ENCODE measurements around the gene MCCC2. TPM values are rescaled to one million over a fixed set of nuclear protein-coding genes. Genes with fewer than 3 reads are reported as not detected.
"Not testable (repeated sequence)": the region's sequence is repeated elsewhere in the genome, so short reads cannot be mapped to it uniquely, and the experiment has no call there.

MCCC2 gene
- total and polyA plus RNA-seq, 2 experiments from 2014 or later = 47.2 to 59.9 TPM

DNA sequence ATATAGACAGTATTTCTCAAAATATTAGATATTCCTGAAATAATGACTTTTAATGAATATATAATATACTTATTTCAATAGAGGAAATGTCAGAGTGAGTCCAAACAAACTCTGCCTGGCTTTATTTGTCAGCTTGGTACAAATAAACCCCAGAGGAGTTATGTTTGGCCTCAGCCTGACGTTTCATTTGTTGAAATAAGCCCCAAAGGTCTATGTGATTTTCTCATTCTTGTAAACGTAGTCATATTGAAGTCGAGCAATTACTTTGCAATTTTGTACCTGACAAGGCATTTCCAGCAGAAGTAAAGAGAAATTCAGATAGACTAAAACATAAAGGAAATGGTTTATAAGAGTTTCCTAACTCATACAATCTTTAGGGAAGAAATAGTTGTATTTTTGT lies 57.9 kb downstream of the MCCC2 start:
- H3K36me3 ChIP-seq = peaks cover 18% of the 10 kb centered on the region
- TF ChIP-seq, protein P1, sequence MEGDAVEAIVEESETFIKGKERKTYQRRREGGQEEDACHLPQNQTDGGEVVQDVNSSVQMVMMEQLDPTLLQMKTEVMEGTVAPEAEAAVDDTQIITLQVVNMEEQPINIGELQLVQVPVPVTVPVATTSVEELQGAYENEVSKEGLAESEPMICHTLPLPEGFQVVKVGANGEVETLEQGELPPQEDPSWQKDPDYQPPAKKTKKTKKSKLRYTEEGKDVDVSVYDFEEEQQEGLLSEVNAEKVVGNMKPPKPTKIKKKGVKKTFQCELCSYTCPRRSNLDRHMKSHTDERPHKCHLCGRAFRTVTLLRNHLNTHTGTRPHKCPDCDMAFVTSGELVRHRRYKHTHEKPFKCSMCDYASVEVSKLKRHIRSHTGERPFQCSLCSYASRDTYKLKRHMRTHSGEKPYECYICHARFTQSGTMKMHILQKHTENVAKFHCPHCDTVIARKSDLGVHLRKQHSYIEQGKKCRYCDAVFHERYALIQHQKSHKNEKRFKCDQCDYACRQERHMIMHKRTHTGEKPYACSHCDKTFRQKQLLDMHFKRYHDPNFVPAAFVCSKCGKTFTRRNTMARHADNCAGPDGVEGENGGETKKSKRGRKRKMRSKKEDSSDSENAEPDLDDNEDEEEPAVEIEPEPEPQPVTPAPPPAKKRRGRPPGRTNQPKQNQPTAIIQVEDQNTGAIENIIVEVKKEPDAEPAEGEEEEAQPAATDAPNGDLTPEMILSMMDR (IDR thresholded peaks at IDR 0.05; ENCODE audit: low read depth, low read length) = no peak
- H3K9me3 ChIP-seq (ENCODE audit: low read depth) = no peaks in the 10 kb centered on the region
- DNase-seq (ENCODE audit: low read depth in 1 of 2, low spot score in 1 of 2) = no peak
- no peak overlapping the region for H3K27ac ChIP-seq
- H3K4me1 ChIP-seq (ENCODE audit: low read depth) = no peaks in the 10 kb centered on the region
- no peak overlapping the region for H3K4me3 ChIP-seq
- H3K27me3 ChIP-seq = no peaks in the 10 kb centered on the region

DNA sequence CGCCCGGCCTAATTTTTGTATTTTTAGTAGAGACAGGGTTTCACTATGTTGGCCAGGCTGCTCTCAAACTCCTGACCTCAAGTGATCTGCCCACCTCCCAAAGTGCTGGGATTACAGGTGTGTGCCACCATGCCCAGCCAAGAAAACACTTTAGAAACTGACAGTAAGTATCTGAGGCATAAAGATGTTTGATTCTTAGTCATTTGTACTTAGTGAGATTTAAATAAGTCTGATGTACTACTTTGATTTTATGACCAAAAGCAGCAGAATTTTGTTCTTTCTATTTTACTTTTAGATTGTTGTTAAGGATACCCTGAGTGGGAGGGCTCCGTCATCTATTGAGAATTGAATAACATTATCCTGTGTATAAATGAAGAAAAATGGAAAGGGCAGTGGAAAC lies 63.8 kb downstream of the MCCC2 start:
- not testable (repeated sequence) for H3K27me3 ChIP-seq; DNase-seq (ENCODE audit: low read depth in 1 of 2, low spot score in 1 of 2); H3K4me3 ChIP-seq; H3K27ac ChIP-seq; H3K4me1 ChIP-seq (ENCODE audit: low read depth); H3K9me3 ChIP-seq (ENCODE audit: low read depth)
- H3K36me3 ChIP-seq = peaks cover 23% of the 10 kb centered on the region

DNA sequence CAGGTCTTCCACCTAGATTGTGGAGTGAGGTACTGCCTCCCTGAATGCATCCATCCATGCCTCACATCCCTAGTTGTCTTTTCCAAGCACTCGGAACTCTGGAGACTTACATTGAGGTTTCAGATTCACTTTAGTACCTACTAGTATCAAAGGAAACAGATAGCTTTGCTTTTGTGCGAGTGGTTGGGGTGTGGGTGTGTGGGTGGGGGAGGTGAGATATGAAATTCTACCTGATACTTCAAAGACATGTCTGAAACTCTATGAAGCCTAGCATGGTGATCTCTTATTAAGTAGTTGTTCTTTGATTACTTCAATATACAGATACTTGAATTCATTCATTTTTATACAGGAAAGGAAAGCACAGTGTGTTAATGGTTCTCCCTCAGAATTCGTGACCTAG lies 64.4 kb downstream of the MCCC2 start:
- Histone ChIP-seq H3K4me1 (ENCODE audit: low read depth) (no peaks in the 10 kb centered on the region), H3K27me3 (no peaks in the 10 kb centered on the region)

DNA sequence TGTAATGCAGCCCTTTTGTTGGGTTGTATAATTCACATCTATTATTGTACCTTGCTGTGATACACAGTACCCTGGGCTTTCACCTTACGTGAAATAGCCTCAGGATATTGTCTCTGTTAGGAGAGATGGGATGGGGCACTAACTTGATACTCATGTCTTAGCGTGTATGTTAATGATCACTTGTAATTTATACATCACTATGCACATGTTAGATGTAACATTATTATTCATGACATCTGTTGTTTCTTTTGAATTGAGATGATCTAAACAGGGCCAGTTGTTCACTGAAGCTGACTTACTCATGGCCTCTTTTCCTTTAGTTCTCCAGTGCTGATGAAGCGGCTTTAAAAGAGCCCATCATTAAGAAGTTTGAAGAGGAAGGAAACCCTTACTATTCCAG lies 65.2 kb downstream of the MCCC2 start:
- Histone ChIP-seq H3K4me1 (ENCODE audit: low read depth) (no peaks in the 10 kb centered on the region), H3K27me3 (no peaks in the 10 kb centered on the region), H3K27ac (no peak overlapping the region), H3K9me3 (ENCODE audit: low read depth) (no peaks in the 10 kb centered on the region), H3K36me3 (peaks cover 25% of the 10 kb centered on the region), H3K4me3 (no peak overlapping the region)
- DNase-seq (ENCODE audit: low read depth in 1 of 2, low spot score in 1 of 2) = no peak
- TF ChIP-seq, protein P1 (IDR thresholded peaks at IDR 0.05; ENCODE audit: low read depth, low read length) = no peak

More for the DNA sequence above, 64.4 kb downstream of the MCCC2 start:
- TF ChIP-seq, protein P1 (IDR thresholded peaks at IDR 0.05; ENCODE audit: low read depth, low read length) = no peak
- H3K9me3 ChIP-seq (ENCODE audit: low read depth) = no peaks in the 10 kb centered on the region
- H3K27ac ChIP-seq = no peak overlapping the region
- H3K4me3 ChIP-seq = no peak overlapping the region
- no peak for DNase-seq (ENCODE audit: low read depth in 1 of 2, low spot score in 1 of 2)
- peaks cover 23% of the 10 kb centered on the region for H3K36me3 ChIP-seq

DNA sequence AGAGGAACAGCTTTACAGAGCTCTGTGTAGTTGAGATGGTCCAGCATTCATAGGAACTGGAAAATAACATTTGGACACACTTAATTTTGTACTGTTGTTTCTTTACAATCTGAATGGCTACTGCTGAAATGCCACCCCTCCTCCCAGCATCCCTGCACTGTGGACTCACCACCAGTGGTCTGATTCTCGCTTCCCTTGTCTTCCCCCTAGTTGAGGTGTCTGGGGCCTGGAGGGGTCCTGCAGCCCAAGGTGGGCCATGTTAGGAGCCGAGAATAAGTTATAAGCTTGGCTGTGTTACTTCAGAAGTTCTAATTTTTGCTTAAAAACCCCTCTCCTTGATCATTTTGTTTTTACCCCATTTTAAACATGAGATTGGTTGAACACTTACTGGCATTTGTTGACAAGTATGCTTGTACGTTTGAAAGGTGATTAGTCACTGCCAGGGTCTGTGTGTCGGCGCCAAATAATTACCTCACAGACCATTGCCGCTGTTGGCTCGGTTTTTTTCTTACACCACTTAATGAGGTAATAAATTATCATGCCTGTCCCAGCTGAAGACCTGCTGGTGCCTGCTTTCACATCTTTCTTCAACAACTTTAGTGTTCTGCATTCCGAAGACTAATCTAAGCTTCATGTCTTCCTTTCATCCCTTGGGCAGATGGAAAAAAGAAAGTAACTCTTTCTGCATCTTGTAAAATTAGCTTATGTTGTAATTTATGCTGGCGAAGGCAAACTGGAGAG lies 65.8 kb downstream of the MCCC2 start:
- DNase-seq (ENCODE audit: low read depth in 1 of 2, low spot score in 1 of 2) = peak in 1 of 2 donors; percentile 51
- Histone ChIP-seq H3K9me3 (ENCODE audit: low read depth) (no peaks in the 10 kb centered on the region), H3K36me3 (peaks cover 25% of the 10 kb centered on the region), H3K4me3 (no peak overlapping the region), H3K27me3 (no peaks in the 10 kb centered on the region), H3K4me1 (ENCODE audit: low read depth) (no peaks in the 10 kb centered on the region), H3K27ac (no peak overlapping the region)
- TF ChIP-seq, protein P1 (IDR thresholded peaks at IDR 0.05; ENCODE audit: low read depth, low read length) = no peak

DNA sequence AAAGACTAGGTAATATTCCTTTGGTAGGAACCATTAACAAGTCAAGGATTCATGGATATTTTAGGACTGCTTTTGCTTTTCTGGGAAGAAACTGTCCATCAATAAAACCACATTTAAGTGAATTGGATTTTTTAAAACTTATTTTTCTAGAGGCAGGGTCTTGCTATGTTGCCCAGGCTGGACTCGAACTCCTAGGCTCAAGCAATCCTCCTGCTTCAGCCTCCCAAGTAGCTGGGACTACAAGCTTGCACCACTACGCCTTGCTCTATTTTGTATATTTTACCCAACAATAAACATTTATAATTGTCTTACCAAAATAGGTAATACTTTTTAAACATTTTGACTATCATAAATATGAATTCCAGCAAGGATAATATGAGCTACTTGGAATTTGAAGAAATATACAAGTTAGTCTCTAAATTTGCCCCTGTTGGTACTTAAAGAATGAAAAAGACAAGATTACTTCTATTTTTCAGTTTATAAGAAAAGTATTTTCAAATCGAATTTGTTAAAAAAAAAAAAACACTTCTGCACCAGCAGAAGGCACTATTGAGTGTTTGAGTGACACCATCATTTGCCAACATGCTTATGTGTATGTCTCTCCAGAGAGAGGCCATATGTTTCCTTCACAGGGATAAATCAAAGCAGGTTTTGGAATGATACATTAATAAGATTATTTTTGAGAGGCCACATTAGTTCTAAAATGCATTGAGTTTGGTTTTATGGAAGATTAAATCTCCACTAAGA lies 71.9 kb downstream of the MCCC2 start:
- Histone ChIP-seq H3K4me3 (no peak overlapping the region), H3K27me3 (no peaks in the 10 kb centered on the region), H3K27ac (no peak overlapping the region), H3K36me3 (peaks cover 5% of the 10 kb centered on the region), H3K9me3 (ENCODE audit: low read depth) (no peaks in the 10 kb centered on the region), H3K4me1 (ENCODE audit: low read depth) (no peaks in the 10 kb centered on the region)
- DNase-seq (ENCODE audit: low read depth in 1 of 2, low spot score in 1 of 2) = peak in 1 of 2 donors; percentile 11
- TF ChIP-seq, protein P1 (IDR thresholded peaks at IDR 0.05; ENCODE audit: low read depth, low read length) = peak; percentile 17
